Stimulated activated CD8-positive, alpha-beta memory T cell treated with anti-CD3 and anti-CD28 coated beads, Interleukin-12 subunit alpha, Interleukin-12 subunit beta, amount 100 ng/mL, for 4 hours (primary cell): ENCODE data around the gene ADD1.
"Not testable (repeated sequence)": the region's sequence is repeated elsewhere in the genome, so short reads cannot be mapped to it uniquely, and the experiment has no call there.

ENCODE experiments used
- DNase-seq: peaks from one replicate; pipeline ENCODE4 v3.0.0-alpha.2; 2020; ENCODE audit warnings: low read depth

The ADD1 gene

DNA sequence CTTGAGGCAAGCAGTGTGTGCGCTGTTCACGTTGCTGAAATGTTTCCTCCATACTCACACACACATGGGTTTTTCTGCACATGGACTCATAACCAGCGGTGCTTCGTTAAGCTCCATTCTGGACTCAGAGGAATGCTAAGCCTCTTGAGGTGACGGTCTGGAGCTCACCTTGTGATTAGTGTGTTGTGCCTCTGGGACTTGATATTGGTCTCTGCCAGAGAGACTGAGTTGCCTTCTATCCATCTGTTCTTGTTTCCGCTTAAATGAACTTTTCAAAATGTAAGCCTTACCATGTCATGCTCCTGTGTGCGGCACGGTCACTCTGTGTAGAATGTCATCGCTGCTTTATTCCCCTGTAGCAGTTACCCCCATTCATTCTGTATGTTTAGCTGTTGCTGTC is 42.5 kb downstream of the ADD1 start:
- DNase-seq = no peak

DNA sequence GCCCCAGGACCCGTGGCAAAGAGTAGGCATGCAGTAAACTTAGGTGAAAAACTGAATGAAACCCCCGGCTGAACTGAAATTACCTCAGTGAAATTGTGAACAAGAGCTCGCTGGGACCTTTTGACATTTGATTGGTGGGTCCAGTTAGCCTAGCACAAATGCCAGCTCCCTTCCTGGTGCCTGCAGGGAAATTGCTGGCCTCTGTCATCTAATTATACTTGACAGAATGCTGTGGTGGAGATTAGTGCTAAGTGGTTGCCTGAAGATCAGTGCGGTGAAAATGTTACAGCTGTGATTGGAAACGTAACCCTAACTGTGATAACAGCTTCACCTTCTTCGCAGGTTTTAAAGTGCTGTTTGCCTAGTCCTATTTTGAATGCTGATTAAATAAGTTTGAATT is 43.0 kb downstream of the ADD1 start:
- no peak for DNase-seq

DNA sequence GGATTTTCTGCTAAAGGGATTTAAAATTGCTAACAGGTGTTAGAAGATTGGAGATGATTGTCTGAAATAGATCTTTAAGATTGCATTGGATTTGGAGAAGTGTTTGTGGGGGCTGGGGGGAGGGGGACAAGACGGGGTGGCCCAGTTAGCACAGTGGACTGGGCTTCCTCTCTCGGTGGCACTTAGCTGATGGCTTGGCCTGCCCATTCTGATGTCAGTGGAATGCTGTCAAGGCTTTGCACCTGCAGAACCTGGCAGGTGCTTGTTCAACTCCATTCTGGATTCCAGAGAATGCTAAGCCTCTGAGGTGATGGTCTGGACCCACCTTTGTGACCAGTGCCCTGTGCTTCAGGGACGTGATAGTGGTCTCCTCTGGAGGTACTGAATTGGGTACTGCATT is 43.7 kb downstream of the ADD1 start:
- no peak for DNase-seq

DNA sequence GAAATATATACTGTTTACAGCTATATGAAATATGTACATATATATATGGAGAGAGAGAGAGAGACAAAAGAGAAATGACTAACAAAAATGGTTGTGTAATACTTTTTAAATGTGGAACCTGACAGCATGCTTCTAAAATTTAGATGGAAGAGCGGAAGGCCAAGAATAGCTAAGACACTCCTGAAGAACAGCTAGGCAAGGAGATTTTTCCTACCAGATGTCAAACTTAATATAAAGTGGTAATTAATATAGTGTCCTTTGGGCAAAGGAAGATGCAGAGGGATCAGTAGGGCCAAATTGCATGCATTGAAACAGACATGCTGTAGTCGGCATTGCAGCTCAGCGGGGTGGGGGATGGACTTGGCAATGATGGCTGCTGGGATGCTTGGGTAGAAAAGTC is 45.2 kb downstream of the ADD1 start:
- DNase-seq = no peak

DNA sequence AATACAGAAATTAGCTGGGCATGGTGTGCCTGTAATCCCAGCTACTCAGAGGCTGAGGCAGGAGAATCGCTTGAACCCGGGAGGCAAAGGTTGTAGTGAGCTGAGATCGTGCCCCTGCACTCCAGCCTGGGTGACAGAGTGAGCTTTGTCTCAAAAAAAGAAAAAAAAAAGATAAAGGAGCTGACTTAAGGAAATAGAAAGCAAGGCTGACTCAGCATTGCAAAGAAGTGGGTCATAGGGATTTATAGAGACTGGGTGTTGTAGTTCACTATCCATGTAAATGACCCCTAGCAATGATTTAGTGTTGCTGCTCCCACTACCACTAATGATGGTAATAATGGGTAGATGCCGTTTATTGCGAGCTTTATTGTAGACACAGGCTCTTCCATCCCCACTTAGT is 47.6 kb downstream of the ADD1 start:
- DNase-seq = no peak

DNA sequence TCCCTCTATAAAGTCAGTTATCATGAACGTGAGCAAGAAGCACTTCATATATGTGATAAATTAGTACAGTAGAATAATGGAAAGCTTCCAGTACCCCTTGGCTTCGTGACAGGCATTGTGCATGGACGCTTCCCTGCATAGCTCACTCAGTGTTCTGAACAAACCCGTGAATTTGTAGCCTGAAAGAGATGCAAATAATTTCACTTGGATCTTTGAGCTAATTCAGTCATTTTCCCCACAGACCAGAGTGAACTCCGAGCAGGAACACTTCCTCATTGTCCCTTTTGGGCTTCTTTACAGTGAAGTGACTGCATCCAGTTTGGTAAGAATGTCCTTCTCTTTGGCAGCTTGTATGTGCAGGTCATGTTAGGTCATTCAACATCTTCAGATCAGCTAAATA is 50.1 kb downstream of the ADD1 start:
- no peak for DNase-seq

DNA sequence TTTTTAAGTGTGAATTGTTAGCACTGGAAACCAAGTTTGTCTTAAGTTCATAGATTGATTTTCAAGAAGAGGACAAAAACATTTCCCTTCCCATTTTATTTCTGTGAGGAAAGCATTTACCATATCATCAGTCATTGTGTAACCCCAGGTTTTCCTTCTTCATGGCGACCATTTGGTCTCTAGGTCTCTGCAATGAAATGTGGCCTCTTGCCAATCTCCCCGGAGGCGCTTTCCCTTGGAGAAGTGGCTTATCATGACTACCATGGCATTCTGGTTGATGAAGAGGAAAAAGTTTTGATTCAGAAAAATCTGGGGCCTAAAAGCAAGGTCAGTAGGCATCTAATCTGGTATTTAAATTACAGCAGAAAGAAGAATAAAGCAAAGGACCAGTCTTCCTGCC is 54.4 kb downstream of the ADD1 start:
- DNase-seq = no peak

DNA sequence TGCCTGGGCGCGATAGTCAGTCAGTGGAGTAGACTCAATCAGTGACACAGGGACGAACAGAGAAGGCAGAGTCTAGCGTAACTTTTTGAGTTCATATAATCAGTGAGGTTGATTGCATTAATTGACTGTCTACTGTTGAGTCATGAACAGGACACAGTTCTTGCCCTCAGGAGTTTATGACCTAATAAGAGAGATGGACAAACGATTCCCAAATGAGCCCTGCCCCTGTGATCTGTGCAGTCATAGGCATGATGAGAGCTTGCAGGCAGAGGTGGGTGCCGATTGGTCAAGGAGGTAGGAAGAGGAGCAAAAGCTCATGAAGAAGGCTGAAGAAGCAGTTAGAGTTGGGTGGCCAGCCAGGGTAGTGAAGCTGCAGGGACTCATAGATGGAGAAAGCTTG is 57.1 kb downstream of the ADD1 start:
- no peak for DNase-seq

DNA sequence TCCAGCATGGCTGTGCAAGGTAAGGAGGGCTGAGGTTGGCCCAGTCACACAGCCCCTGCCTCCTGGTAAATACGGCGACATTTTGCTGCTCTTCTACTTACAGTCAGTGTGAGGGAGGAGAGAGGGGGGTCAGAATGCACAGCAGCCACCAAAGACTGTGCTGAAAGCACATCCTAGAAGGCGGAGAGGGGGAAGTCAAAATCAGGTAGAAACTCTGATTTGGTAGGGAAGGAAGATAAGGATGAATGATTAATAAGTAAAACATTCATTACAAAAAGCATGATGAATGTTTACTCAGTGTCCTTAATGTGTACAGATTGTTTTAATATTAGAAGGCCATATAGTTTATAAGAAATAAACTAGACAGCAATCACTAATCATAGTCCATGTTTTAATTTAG is 57.5 kb downstream of the ADD1 start:
- DNase-seq = no peak

DNA sequence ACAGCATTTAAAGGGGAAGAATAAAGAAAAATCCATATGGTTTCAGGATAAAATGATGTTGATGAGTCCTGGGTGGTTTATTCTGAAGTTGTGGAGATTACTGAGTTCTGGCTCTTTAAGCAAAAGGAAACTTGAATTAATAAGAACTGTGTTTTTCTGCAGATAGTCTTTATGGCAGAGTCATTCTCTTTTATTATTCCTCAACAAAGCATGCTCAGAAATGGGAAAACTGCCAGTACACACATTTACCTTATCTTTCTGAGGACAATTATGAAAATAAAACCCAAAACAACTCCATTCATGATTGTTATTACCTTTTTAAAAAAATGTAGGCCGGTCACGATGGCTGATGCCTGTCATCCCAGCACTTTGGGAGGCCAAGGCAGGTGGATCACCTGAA is 58.5 kb downstream of the ADD1 start:
- DNase-seq = no peak

DNA sequence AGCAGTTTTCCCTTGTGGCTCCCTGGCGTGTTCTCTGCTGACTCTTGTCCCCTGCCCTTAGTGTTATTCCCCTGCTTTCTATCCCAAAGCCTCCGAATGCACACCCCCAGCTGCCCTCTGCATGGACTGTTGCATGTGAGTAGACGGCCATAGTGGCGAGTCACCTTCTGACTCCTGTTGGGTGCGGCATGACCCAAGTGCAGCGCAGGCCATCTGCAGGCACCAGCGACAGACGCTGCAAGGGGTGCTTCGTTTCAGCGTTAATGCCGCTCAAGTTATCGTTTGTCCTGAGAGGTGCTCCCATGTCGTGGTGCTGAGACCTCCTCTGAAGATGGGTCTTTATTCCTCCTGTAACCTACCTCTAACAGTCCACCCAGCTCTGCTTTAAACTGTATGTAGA is 61.9 kb downstream of the ADD1 start:
- no peak for DNase-seq

DNA sequence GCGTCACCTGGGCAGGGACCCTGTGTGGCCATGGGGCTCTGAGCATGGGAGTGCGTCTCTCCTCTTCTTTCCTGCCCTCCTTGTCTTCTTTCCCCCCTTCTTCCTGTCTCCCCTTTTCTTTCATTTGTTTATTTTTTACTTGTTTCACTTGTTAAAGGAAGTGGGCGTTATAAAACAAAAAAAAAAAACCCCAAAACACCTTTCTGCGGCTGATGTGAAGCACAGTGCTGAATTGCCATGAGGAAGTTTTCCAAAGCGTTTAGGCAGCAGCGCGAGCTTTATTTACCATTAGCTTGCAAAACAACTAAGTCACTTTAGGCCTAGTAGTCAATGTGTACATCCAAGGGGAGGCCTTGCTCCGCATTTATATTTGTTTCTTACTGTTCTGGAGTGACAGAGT is 62.6 kb downstream of the ADD1 start:
- no peak for DNase-seq

DNA sequence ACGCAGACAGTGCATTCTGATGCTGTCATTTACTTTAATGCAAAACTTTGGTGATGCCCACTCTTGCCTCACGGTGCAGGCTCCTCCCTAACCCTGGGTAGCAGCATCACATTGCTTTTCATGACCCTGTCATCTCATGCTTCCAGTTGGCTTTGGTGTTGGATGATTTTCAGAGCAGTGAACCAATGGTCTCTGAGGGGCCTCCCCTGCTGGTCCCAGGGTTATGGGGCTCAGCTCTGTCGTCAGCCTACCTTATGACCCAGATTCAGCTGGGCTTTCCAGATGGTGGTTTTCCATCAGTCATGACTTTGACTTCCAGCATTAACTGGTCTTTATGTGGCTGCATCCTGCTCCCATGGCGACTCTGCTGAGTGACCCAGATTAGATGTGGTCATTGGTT is 63.6 kb downstream of the ADD1 start:
- DNase-seq = no peak

DNA sequence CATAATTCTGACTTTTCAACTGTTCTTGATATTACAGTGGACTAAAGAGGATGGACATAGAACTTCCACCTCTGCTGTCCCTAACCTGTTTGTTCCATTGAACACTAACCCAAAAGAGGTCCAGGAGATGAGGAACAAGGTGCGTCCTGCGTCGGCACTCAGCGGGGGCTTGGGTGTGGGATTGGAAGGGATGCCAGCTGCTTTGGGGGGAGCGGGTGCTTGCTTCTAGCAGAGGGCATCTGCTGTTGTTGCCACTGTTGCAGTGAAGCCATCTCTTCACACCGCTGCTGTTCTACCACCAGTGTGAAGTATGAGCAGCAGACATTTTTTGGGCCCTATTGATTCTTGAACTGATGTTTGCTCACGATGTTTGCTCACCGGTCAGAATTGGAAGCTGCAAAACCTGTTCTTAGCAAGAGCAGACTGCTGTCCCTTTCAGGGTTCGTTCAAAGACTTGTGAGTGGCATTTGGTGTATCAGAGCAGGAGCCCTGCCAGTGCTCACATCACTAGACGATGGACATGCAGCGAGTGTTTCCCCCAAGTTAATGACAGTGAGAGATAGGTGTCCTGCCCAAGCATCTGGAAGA is 64.2 kb downstream of the ADD1 start:
- no peak for DNase-seq

DNA sequence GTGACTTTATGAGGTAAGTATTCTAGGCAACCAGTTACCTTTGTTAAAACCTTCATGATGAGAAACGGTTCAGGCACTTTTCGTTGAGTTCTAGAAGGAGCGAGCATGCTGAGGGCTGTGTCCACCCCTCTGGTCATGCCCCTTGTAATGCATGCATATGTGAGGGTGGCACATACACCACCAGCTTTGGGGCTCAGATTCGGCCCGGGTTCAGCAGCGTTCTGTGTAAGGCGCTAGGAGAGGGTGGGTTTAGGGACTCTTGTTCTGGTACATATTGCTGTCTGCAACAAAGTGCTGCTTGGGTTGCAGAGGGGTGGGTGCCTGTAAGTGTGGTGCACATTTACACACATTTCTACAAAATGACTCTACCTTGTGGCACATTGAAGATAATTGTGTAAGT is 65.0 kb downstream of the ADD1 start:
- no peak for DNase-seq

DNA sequence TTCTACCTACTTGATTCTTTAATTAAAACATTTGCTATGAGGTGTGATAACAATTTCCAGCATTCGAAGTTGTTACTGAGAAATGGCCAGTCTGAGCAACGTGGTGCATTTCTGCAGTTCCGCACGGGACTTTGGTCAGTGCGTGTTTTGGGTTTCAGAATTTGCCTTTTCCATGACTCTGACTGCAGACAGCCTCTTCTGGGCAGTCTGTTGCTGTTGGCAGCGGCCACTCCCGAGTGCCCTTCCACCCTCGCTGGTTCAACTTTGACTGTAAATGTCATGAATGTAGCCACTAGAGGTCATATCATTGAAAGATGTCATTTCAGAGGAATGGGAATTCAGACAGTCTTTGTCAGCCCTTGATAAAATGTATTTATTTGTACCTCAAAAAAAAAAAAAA is 65.9 kb downstream of the ADD1 start:
- no peak for DNase-seq

DNA sequence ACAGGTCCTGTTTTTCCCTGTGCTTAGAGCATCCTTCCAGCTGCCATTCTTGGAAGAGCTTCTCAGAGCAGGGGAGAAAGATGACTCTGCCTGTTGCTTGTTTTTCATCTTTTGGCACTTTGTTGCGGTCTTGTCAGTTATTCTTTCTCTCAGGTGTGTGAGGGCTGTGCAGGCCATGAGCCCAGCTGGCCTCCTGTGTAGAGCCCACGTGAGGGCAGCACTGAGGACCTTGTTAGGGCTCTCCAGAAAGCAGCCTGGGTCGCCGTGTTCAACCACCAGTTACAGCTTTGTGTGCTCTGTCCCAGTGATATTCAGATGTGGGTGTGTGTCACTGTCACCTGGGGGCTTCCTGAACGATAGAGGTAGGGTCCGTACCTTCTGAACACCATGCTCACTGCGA is 66.8 kb downstream of the ADD1 start:
- no peak for DNase-seq

DNA sequence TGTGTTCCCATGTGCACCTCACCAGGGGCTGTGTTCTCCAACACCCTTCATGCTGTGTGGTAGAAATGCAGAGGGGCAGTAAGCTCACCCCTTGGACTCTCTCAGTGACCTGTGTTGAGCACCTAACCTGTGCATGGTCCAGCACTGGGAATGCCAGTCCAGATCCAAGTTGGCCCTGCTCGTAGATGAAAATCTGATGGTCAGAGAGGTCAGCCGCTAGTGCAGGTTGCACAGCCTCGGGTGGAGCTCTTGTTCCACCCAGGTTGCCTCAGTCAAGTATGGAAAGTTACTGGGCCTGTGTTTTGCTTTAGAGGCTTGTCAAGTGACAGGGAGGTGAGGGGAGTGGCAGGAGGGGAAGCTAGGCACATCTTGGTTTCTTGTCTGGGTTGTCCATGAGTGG is 68.2 kb downstream of the ADD1 start:
- no peak for DNase-seq

DNA sequence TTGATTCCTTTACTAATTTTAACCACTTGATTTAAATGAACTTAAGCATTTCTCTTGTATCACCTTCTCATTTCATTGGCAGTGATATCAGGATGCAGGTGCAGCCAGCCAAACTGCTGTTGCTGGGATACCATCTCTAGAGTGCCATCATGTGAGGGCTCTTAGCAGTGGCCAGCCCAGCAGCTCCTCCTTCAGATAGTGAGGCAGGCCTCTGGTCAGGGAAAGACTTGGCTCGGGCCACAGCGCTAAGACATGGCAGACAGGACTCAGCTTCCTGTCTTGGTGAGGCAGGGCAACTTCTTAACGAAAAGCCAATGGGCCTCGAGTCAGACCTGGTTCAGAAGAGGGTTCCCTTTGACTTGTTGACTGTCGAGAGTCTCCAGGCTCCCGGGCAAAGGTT is 69.5 kb downstream of the ADD1 start:
- DNase-seq = no peak

DNA sequence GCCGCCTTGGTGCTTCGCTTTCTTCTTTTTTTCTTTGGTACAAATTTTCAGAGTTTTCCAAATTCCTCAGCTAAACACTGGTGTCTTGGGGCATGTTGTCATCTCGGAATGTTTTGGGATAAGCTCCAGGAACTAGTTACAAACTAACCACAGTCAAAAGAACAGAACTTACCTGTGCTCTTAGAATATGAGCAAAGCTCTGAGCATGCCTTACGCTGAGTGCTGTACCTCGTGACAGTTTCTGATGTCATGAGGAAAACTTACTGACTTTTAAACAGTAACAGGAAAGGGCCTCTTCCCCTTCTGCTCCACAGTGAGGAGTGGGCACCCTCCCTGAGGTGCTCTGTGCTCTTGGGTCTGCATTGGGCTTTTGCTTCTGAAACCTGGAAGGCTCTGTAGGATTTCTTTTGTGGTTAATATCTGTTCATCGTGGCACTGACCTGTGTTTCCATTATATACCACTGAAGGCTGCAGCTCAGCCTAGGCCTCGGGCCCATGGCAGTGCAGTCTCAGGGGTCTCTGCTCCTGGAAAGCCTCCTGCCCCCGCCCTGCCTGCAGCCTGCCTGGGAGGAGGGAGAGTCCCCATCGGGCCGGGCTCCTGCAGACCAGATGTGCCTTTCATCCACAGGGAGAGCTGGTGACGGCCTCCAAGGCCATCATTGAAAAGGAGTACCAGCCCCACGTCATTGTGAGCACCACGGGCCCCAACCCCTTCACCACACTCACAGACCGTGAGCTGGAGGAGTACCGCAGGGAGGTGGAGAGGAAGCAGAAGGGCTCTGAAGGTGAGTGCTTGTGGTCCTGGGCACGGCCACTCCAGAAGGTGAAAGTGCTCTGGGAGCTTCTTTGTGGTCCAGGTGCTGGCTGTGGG is 70.8 kb downstream of the ADD1 start:
- no peak for DNase-seq

DNA sequence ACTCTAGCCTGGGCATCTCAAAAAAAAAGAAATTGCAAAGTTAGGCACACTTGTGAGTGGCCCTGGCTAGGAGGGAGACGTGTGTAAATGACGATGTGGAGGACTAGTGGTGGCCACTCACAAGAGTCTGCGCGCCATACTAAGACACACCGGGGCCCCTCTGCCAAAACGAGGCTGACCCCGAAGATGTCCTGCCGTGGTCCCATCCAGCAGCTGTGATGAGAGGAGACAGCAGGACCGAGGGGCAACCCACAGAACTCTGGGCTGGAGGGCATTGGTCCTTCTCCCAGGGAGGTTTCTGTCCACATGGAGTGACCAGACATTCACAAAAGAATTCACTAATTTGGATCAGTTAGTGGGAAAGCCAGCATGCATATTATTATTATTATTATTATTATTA is 72.1 kb downstream of the ADD1 start:
- no peak for DNase-seq

DNA sequence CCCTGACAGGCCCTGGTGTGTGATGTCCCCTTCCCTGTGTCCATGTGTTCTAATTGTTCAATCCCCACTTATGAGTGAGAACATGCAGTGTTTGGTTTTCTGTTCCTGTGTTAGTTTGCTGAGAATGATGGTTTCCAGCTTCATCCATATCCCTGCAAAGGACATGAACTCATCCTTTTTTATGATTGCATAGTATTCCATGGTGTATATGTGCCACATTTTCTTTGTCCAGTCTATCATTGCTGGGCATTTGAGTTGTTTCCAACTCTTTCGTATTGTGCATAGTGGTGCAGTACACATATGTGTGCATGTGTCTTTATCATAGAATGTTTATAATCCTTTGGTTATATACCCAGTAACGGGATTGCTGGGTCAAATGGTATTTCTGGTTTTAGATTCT is 73.1 kb downstream of the ADD1 start:
- not testable (repeated sequence) for DNase-seq

DNA sequence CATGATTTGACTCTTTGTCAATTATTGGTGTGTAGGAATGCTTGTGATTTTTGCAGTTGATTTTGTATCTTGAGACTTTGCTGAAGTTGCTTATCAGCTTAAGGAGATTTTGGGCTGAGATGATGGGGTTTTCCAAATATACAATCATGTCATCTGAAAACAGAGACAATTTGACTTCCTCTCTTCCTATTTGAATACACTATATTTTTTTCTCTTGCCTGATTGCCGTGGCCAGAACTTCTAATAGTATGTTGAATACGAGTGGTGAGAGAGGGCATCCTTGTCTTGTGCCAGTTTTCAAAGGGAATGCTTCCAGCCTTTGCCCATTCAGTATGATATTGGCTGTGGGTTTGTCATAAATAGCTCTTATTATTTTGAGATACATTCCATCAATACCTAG is 74.7 kb downstream of the ADD1 start:
- not testable (repeated sequence) for DNase-seq

DNA sequence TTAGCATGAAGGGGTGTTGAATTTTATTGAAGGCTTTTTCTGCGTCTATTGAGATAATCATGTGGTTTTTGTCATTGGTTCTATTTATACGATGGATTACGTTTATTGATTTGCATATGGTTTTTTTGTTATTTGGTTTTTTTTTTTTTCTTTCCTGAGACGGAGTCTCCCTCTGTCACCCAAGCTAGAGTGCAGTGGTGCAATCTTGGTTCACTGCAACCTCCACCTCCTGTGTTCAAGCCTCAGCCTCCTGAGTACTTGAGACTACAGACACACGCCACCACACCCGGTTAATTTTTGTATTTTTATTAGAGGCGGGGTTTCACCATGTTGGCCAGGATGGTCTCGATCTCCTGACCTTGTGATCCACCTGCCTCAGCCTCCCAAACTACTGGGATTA is 75.1 kb downstream of the ADD1 start:
- not testable (repeated sequence) for DNase-seq
